C4-2B (cell line): Measurements from ENCODE around the gene POR.

Source experiments
- H3K27ac ChIP-seq: fragments of 450-650 bp; 2 replicates; pipeline ENCODE4 v1.5.1; 2017
- ZFX ChIP-seq: fragments of 450-650 bp; IDR thresholded peaks from 2 replicates; pipeline ENCODE4 v1.6.1; 2017
- TF ChIP-seq, protein P1 (sequence below): fragments of 450-650 bp; conservative IDR thresholded peaks from 2 replicates; pipeline ENCODE4 v1.5.1; 2017; ENCODE audit warnings: mild to moderate bottlenecking

Gene POR

GRCh38 chr7:75968561-75969001 lies 53.6 kb downstream of the POR start:
- no peak for TF ChIP-seq ZFX
- TF ChIP-seq, protein P1, sequence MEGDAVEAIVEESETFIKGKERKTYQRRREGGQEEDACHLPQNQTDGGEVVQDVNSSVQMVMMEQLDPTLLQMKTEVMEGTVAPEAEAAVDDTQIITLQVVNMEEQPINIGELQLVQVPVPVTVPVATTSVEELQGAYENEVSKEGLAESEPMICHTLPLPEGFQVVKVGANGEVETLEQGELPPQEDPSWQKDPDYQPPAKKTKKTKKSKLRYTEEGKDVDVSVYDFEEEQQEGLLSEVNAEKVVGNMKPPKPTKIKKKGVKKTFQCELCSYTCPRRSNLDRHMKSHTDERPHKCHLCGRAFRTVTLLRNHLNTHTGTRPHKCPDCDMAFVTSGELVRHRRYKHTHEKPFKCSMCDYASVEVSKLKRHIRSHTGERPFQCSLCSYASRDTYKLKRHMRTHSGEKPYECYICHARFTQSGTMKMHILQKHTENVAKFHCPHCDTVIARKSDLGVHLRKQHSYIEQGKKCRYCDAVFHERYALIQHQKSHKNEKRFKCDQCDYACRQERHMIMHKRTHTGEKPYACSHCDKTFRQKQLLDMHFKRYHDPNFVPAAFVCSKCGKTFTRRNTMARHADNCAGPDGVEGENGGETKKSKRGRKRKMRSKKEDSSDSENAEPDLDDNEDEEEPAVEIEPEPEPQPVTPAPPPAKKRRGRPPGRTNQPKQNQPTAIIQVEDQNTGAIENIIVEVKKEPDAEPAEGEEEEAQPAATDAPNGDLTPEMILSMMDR, result no peak
- no peak overlapping the region for H3K27ac ChIP-seq

DNA sequence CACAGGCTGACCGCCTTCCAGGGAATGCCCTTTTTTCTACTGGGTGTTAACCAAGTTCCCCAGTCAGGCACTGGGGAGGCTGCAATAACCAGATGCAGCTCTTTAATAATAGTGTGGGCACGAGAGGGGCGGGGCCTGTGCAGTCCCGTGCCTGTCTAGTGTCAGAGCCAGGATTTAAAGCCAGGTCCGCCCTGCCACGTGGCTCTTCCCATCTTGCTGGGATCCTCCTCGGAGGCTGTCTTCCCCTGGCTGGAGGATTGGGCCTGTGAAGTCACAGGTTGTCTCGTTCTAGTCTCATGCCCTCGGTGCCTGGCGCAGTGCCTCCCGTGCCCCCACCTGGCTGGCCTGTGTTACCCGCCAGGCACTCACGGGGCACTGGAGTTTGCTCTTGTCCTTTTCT lies 54.2 kb downstream of the POR start:
- no peak for TF ChIP-seq ZFX
- TF ChIP-seq, protein P1, result no peak
- no peak overlapping the region for H3K27ac ChIP-seq

DNA sequence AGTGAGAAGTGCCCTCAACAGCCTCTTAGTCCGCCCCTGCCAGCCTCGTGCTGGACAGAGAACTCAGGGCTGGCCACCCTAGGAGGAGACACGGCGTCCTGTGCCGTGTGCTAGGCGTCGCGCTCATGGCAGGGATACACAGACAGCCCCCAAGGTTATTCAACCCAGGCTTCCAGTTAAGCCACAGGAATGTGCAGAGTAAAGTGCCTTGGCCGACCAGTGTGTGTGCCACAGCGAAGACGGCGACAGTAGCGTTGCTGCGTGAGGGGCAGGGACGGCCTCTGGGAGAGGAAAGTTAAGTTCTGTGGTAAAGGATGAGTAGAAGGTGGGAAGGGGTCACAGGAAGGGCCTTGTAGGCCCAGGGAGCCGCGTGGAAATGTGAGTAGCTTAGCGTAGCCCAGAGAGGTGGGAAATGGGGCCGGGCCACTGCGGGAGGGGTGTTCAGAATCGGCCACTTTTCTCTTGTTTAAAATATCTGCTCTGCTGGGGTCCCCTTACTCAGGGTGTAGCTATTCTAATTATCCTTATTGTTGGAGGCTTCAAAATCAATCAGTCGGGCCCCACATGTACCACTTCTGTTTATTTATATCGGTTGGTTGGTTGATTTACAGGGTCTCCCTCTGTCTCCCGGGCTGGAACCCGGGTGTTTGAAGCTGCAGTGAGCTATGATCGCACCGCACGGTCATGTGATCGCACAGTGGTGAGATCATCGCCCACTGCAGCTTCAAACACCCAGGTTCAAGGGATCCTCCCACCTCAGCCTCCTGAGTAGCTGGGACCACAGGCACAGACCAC lies 54.9 kb downstream of the POR start:
- TF ChIP-seq, protein P1, result no peak
- TF ChIP-seq ZFX, result no peak
- H3K27ac ChIP-seq, result no peak overlapping the region

- TF ChIP-seq ZFX, result no peak
- TF ChIP-seq, protein P1, result no peak
- no peak overlapping the region for H3K27ac ChIP-seq
Observed at GRCh38 chr7:75971309-75971960, 56.5 kb downstream of the POR start.

DNA sequence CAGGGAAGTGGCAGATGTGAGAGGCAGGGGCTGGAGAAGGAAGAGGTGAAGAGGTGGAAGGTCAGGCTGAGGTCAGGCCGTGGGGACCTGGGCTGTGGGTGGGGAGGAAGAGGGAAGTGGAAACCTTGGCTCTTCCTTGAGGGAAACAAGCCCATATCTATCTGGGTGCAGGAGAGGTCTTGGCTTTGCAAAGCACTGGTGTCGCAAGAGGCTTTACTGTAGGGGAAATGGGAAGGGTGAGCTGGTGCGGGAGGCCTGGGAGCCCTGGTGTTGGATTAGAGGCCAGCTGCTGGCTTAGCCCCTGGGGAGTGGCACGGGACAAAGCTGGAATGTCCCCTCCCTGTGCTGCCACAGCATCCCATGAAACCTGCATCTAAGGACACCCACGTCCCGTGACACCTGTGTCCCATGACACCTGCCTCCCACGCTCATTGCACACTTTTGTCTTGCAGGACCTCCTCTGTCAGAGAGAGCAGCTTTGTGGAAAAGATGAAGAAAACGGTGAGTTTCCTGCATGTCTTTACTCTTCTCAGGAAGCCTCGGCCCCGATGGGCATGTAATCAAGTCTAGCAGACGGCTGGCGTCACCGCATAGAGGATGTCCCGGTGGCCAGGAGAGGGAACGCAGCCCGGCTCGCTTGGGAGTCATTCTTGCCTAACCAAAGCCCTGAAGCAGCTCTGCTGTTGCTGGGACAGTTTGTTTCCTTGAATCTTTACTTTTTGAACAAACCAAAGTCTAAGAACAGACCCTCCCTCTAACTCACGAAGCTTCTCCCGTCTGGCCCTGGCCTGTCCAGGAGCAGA lies 57.2 kb downstream of the POR start:
- TF ChIP-seq, protein P1, result no peak
- no peak for TF ChIP-seq ZFX
- no peak overlapping the region for H3K27ac ChIP-seq

DNA sequence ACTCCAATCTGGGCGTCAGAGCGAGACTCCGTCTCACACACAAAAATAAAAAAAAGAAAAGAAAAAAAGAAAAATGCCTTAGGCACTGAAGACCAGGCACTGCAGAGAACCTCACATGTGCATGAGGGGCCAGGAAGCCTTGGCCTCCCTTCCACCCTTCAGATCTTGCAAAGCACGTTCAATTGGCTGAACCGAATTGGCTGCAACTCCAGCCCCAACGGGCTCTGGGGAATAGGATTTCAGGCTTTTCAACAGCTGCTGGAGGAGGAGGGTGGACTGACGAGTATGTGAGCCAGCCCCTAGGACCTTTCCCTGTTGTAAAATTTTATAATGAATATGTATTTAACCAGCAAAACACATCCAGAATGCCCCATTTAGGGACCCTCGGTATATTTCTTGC lies 62.8 kb downstream of the POR start:
- TF ChIP-seq, protein P1, result no peak
- no peak for TF ChIP-seq ZFX
- no peak overlapping the region for H3K27ac ChIP-seq
